Upper lobe of left lung (tissue), 4 donors: Measurements from ENCODE around the gene ZNF407.

Experiments
- EP300 ChIP-seq, 4 donors: sonication (generic); formaldehyde crosslinking; IDR thresholded peaks; one replicate each; pipeline ENCODE4 v1.5.1; 2017; ENCODE audit warnings: antibody characterized with exemption in 4 of 4, control low read depth in 2 of 4
- POLR2A ChIP-seq, 4 donors: fragments of 450-650 bp; IDR thresholded peaks; one replicate each; pipeline ENCODE4 v1.5.1; 2016 to 2017; ENCODE audit warnings: antibody characterized with exemption in 4 of 4, mild to moderate bottlenecking in 2 of 4
- POLR2AphosphoS5 ChIP-seq, 2 donors: sonication (generic); formaldehyde crosslinking; IDR thresholded peaks; one replicate each; pipeline ENCODE4 v1.5.1; 2017; ENCODE audit warnings: antibody characterized with exemption in 2 of 2
- TF ChIP-seq, protein P1 (sequence below), 6 experiments: fragments of 450-650 bp in 4 of 6; fragments of 200-600 bp in 2 of 6; sonication (generic) in 2 of 6; IDR thresholded peaks; one replicate each; pipeline ENCODE4 v1.5.1; 2016 to 2019; ENCODE audit warnings: antibody characterized with exemption in 6 of 6

DNA sequence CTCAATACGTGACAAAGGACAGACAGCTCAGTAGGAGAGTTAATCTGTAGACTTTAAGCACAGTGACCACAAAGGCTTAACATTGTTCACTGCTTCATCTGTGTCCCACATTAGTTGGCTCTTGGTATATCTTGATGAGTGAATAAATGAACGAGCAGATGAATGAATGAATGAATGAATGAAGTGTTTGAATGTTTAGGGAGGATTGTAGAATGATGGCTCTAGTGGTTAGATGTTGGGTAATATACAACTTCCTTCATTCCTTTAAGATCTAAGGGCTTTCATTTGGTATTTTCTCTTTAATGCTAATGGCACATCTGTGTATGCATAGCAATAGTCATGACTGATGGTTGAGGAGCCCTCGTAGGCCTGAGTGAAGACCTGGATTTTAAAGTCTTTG is 40.5 kb downstream of the ZNF407 start:
- TF ChIP-seq, protein P1, sequence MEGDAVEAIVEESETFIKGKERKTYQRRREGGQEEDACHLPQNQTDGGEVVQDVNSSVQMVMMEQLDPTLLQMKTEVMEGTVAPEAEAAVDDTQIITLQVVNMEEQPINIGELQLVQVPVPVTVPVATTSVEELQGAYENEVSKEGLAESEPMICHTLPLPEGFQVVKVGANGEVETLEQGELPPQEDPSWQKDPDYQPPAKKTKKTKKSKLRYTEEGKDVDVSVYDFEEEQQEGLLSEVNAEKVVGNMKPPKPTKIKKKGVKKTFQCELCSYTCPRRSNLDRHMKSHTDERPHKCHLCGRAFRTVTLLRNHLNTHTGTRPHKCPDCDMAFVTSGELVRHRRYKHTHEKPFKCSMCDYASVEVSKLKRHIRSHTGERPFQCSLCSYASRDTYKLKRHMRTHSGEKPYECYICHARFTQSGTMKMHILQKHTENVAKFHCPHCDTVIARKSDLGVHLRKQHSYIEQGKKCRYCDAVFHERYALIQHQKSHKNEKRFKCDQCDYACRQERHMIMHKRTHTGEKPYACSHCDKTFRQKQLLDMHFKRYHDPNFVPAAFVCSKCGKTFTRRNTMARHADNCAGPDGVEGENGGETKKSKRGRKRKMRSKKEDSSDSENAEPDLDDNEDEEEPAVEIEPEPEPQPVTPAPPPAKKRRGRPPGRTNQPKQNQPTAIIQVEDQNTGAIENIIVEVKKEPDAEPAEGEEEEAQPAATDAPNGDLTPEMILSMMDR (IDR thresholded peaks at IDR 0.05) = no peak
- TF ChIP-seq POLR2AphosphoS5 (IDR thresholded peaks at IDR 0.05) (no peak), EP300 (IDR thresholded peaks at IDR 0.05) (no peak), POLR2A (IDR thresholded peaks at IDR 0.05) (no peak)
